Ovary (tissue), 3 donors: ENCODE measurements around the gene MEOX2.

Source experiments
- EP300 ChIP-seq: sonication (generic); formaldehyde crosslinking; IDR thresholded peaks from one replicate; pipeline ENCODE4 v1.6.1; 2017; ENCODE audit warnings: antibody characterized with exemption
- POLR2A ChIP-seq: fragments of 450-650 bp; IDR thresholded peaks from one replicate; pipeline ENCODE4 v1.6.1; 2017; ENCODE audit warnings: antibody characterized with exemption, mild to moderate bottlenecking, moderate library complexity
- TF ChIP-seq, protein P1 (sequence below), 3 donors: fragments of 450-650 bp in 2 of 3; fragments of 200-600 bp in 1 of 3; IDR thresholded peaks; one replicate each; pipeline versions ENCODE4 v1.5.1 to v1.8.0; 2016 to 2022; ENCODE audit warnings: antibody characterized with exemption in 3 of 3, mild to moderate bottlenecking in 1 of 3
- donor health status: DM: no; HTN: no; CAD: no.

- TF ChIP-seq POLR2A (no peak), EP300 (no peak)
- TF ChIP-seq, protein P1, sequence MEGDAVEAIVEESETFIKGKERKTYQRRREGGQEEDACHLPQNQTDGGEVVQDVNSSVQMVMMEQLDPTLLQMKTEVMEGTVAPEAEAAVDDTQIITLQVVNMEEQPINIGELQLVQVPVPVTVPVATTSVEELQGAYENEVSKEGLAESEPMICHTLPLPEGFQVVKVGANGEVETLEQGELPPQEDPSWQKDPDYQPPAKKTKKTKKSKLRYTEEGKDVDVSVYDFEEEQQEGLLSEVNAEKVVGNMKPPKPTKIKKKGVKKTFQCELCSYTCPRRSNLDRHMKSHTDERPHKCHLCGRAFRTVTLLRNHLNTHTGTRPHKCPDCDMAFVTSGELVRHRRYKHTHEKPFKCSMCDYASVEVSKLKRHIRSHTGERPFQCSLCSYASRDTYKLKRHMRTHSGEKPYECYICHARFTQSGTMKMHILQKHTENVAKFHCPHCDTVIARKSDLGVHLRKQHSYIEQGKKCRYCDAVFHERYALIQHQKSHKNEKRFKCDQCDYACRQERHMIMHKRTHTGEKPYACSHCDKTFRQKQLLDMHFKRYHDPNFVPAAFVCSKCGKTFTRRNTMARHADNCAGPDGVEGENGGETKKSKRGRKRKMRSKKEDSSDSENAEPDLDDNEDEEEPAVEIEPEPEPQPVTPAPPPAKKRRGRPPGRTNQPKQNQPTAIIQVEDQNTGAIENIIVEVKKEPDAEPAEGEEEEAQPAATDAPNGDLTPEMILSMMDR (IDR thresholded peaks at IDR 0.05), result no peak
Measured at GRCh38 chr7:15723841-15724240, 37.4 kb upstream of the MEOX2 start.
